AG04449 (cell line): ENCODE data around the gene LRRC8C.

Source experiments
- CTCF ChIA-PET: fragments of 350-600 bp; formaldehyde crosslinking; extraction: SDS; loops from one replicate; lab custom pipeline; 2021; ENCODE audit warnings: antibody characterized with exemption; lab: Yijun Ruan, JAX
- POLR2A ChIA-PET: fragments of 400-600, 350-600 bp; formaldehyde crosslinking; extraction: SDS; loops from one replicate; lab custom pipeline; 2020; ENCODE audit warnings: antibody characterized with exemption, inconsistent platforms; lab: Yijun Ruan, JAX
- DNase-seq: peaks from one replicate; pipeline ENCODE4 v3.0.0-alpha.2; 2010; ENCODE audit warnings: low read depth, low spot score
- H3K4me3 ChIP-seq: 2 replicates; pipeline ENCODE4 v1.5.1; 2011; ENCODE audit warnings: low read depth, mild to moderate bottlenecking, control low read depth, low read length
- CTCF ChIP-seq: IDR thresholded peaks from one replicate; pipeline ENCODE4 v1.5.1; 2011; ENCODE audit warnings: mild to moderate bottlenecking, moderate library complexity, low read length, control low read depth, inconsistent platforms; ENCODE audit not compliant: insufficient read depth; ENCODE audit errors: missing control alignments

Gene LRRC8C

DNA sequence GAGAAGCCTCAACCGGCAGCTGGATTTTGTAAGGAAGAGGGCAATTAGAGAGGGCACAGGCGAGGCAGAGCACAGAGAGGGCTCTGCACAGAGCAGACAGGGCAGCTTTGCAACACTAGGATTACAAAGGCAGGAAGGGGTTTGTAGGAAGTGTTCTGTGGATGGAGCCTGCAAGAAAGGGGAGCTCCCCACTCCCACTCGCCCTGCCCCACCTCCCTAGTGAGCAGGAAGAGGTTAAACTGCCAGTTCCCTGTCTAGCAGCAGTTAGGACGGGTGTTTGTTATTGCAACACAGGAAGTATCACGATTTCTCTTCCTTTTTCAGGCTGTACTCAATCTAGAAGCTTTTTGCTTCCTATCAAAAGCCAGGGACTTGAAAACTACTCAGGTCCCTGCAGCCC is 124.6 kb downstream of the LRRC8C start:
- CTCF ChIA-PET = interaction anchor here (1.4 to 15.5 kb wide), 2 partner anchors 128 to 274 kb away, joined by 6 to 259 read pairs; partner anchors contain the start of gene LRRC8C
- no peak overlapping the region for H3K4me3 ChIP-seq
- POLR2A ChIA-PET = no interaction called here
- no peak for TF ChIP-seq CTCF
- DNase-seq = no peak

DNA sequence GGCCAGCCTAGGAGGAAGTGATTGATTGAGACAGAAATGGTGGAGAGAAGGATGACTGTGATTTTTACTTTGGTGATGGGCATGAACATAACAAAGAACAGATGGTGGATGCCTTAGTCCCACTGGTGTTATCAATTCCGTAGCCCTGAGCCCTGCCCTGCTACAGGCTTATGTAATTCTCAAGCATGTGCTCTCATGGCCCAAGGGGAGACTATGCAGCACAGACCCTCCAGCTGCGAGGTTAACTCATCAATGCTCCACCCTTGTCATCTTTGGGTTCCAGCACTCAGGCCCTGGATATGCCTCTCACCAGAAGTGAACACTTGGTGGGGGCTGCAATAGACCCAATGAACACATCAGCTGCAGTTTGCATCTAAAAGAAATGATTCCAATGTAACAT is 125.2 kb downstream of the LRRC8C start:
- DNase-seq = no peak
- CTCF ChIA-PET = interaction anchor here (1.4 to 15.5 kb wide), 3 partner anchors 117 to 274 kb away, joined by 4 to 259 read pairs (median 6); partner anchors contain the start of gene LRRC8C
- no peak for TF ChIP-seq CTCF
- POLR2A ChIA-PET = no interaction called here
- H3K4me3 ChIP-seq = no peak overlapping the region

DNA sequence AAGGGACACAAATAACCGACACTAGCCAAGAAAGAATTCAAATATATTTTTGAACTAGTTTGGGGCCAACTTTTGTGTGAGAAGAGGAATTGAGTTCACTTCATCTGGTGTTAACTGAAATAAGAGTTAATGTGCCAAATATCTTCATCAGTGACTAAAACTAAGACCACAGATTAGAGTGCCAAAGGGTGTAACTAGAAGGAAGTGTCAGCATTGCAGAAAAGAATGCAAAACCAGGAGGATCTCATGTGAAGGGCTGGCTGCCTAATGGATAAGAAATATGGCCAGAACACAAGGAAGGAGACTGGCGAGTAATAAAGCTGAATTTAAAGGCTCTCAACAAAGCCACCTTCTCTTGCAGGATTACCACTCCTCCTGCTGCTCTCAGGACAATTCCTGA is 126.1 kb downstream of the LRRC8C start:
- POLR2A ChIA-PET = no interaction called here
- no peak for TF ChIP-seq CTCF
- no peak overlapping the region for H3K4me3 ChIP-seq
- CTCF ChIA-PET = interaction anchor here (1.3 to 15.5 kb wide), 3 partner anchors 117 to 275 kb away, joined by 4 to 259 read pairs (median 4); partner anchors contain the start of gene LRRC8C
- no peak for DNase-seq

GRCh38 chr1:89760496-89760895 is 127.6 kb downstream of the LRRC8C start:
- DNase-seq = no peak
- TF ChIP-seq CTCF = no peak
- ChIA-PET CTCF (interaction anchor here (15.5 kb wide), 1 partner anchor 131 kb away, joined by 259 read pairs; the partner anchor contains the start of gene LRRC8C), POLR2A (no interaction called here)
- no peak overlapping the region for H3K4me3 ChIP-seq

GRCh38 chr1:89761338-89761737 is 128.4 kb downstream of the LRRC8C start:
- no peak for DNase-seq
- ChIA-PET CTCF (interaction anchor here (1.0 to 15.5 kb wide), 12 partner anchors 8 to 777 kb away, joined by 3 to 259 read pairs (median 26); partner anchors contain the start of gene LRRC8C), POLR2A (no interaction called here)
- TF ChIP-seq CTCF = no peak
- H3K4me3 ChIP-seq = no peak overlapping the region

- no peak for TF ChIP-seq CTCF
- no peak for DNase-seq
- H3K4me3 ChIP-seq = no peak overlapping the region
- ChIA-PET POLR2A (no interaction called here), CTCF (interaction anchor here (1.0 to 15.5 kb wide), 29 partner anchors 8 to 777 kb away, joined by 3 to 259 read pairs (median 8); partner anchors contain the start of gene LRRC8C)
Observed at GRCh38 chr1:89761901-89762300, 129.0 kb downstream of the LRRC8C start.
